Mammary epithelial cell (primary cell): ENCODE results near the gene GRIN3A.

Experiments
- EZH2 ChIP-seq: IDR thresholded peaks from 2 replicates; pipeline ENCODE4 v1.6.1; 2012; ENCODE audit warnings: low read length, inconsistent platforms, borderline replicate concordance
- TF ChIP-seq, protein P1 (sequence below), 2 donors: IDR thresholded peaks in 1 of 2; conservative IDR thresholded peaks in 1 of 2; 2 replicates each; pipeline ENCODE4 v1.5.1; 2011 to 2012; ENCODE audit warnings: inconsistent platforms in 2 of 2, low read length in 2 of 2, mild to moderate bottlenecking in 2 of 2, control low read depth in 1 of 2, low read depth in 1 of 2; ENCODE audit not compliant: insufficient read depth in 1 of 2; ENCODE audit errors: extremely low read depth in 1 of 2

DNA sequence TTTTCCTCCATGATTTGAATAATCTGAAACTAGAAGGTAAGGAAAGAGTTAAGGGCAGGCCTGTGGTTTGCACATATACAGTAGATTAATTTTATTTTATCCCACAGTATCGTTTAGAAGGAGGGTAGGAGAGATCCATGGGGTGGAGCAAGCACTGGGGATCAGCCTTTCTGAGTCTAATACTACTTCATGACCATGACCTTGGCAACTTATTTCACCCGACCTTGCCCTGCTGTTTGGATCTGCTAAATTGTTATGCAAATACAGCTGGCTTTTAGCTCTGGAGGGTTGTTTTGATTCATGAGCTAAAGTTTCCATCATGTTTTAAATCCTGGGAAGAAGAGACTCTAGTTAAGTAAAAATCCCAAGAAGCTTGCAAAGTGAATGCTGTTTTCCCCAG is 864 bp upstream of the GRIN3A start:
- TF ChIP-seq, protein P1, sequence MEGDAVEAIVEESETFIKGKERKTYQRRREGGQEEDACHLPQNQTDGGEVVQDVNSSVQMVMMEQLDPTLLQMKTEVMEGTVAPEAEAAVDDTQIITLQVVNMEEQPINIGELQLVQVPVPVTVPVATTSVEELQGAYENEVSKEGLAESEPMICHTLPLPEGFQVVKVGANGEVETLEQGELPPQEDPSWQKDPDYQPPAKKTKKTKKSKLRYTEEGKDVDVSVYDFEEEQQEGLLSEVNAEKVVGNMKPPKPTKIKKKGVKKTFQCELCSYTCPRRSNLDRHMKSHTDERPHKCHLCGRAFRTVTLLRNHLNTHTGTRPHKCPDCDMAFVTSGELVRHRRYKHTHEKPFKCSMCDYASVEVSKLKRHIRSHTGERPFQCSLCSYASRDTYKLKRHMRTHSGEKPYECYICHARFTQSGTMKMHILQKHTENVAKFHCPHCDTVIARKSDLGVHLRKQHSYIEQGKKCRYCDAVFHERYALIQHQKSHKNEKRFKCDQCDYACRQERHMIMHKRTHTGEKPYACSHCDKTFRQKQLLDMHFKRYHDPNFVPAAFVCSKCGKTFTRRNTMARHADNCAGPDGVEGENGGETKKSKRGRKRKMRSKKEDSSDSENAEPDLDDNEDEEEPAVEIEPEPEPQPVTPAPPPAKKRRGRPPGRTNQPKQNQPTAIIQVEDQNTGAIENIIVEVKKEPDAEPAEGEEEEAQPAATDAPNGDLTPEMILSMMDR (conservative IDR thresholded peaks at IDR 0.05 in 1 of 2, IDR thresholded peaks at IDR 0.05 in 1 of 2; ENCODE audit: extremely low read depth in 1 of 2, insufficient read depth in 1 of 2, low read depth in 1 of 2, low read length in 2 of 2) = no peak
- no peak for TF ChIP-seq EZH2
